Hepatocyte (in vitro differentiated cells): ENCODE data around the gene NANOG. TPM values are rescaled to one million over a fixed set of nuclear protein-coding genes. Genes with fewer than 3 reads are reported as not detected.
"Not testable (repeated sequence)": the region's sequence is repeated elsewhere in the genome, so short reads cannot be mapped to it uniquely, and the experiment has no call there.

ENCODE experiments used
- DNase-seq: peaks from one replicate; pipeline ENCODE4 v3.0.0-alpha.2; 2016; ENCODE audit warnings: low spot score
- H2AFZ ChIP-seq: fragments of 200-600 bp; sonication (generic); 2 replicates; pipeline ENCODE4 v1.6.0; 2016; ENCODE audit warnings: antibody characterized with exemption, mild to moderate bottlenecking
- H3K27ac ChIP-seq: fragments of 200-600 bp; sonication (generic); 2 replicates; pipeline ENCODE4 v1.5.1; 2016; ENCODE audit warnings: mild to moderate bottlenecking
- H3K27me3 ChIP-seq: fragments of 200-600 bp; sonication (generic); 2 replicates; pipeline ENCODE4 v1.6.1; 2016
- H3K36me3 ChIP-seq: fragments of 200-600 bp; sonication (generic); replicated peaks from 2 replicates; pipeline ENCODE4 v1.5.1; 2016; ENCODE audit warnings: low read depth; ENCODE audit not compliant: insufficient read depth
- H3K4me1 ChIP-seq: fragments of 200-600 bp; sonication (generic); 2 replicates; pipeline ENCODE4 v1.5.1; 2016; ENCODE audit warnings: mild to moderate bottlenecking, moderate library complexity; ENCODE audit not compliant: insufficient read depth
- H3K4me2 ChIP-seq: fragments of 200-600 bp; sonication (generic); 2 replicates; pipeline ENCODE4 v1.6.0; 2016
- H3K4me3 ChIP-seq: fragments of 200-600 bp; sonication (generic); 2 replicates; pipeline ENCODE4 v1.5.1; 2016; ENCODE audit warnings: mild to moderate bottlenecking
- H3K79me2 ChIP-seq: fragments of 200-600 bp; sonication (generic); 2 replicates; pipeline ENCODE4 v1.6.0; 2017; ENCODE audit warnings: mild to moderate bottlenecking
- H3K9me2 ChIP-seq: fragments of 200-600 bp; sonication (generic); replicated peaks from 2 replicates; pipeline ENCODE4 v1.6.0; 2017; ENCODE audit warnings: mild to moderate bottlenecking; ENCODE audit not compliant: insufficient read depth
- H3K9me3 ChIP-seq: fragments of 200-600 bp; sonication (generic); 2 replicates; pipeline ENCODE4 v1.5.1; 2016; ENCODE audit warnings: low read depth, mild to moderate bottlenecking
- H4K20me1 ChIP-seq: fragments of 200-600 bp; sonication (generic); 2 replicates; pipeline ENCODE4 v1.6.0; 2016; ENCODE audit warnings: mild to moderate bottlenecking; ENCODE audit not compliant: insufficient read depth, poor library complexity, severe bottlenecking
- CTCF ChIP-seq: fragments of 200-600 bp; sonication (generic); IDR thresholded peaks from 2 replicates; pipeline ENCODE4 v1.5.1; 2016; ENCODE audit warnings: antibody characterized with exemption, mild to moderate bottlenecking; ENCODE audit not compliant: poor library complexity
- EZH2 ChIP-seq: fragments of 200-600 bp; sonication (generic); IDR thresholded peaks from 2 replicates; pipeline ENCODE4 v1.6.1; 2016; ENCODE audit warnings: antibody characterized with exemption, mild to moderate bottlenecking, borderline replicate concordance
- EZH2phosphoT487 ChIP-seq: fragments of 200-600 bp; sonication (generic); IDR thresholded peaks from one replicate; pipeline ENCODE4 v1.6.1; 2018; ENCODE audit warnings: antibody characterized with exemption, mild to moderate bottlenecking, low read depth, moderate library complexity; ENCODE audit not compliant: unreplicated experiment, severe bottlenecking
- WGBS: methylation state at CpG from one replicate; pipeline ENCODE4 v1.1.6; 2016; ENCODE audit warnings: low lambda C conversion rate; ENCODE audit errors: missing lambda C conversion rate; 5-methylcytosine and 5-hydroxymethylcytosine counted together
- polyA plus RNA-seq: library from polyadenylated mRNA; unstranded; fragments of >200 nt; fragmentation: Nextera tagmentation; extraction: Ambion mirVana; gene quantifications from 2 replicates; pipeline ENCODE4 v1.2.1, GENCODE V29; 2016
- total RNA-seq: library from RNA; depleted of rRNA; stranded (reverse); fragments of >200 nt; gene quantifications from 2 replicates; pipeline ENCODE4 v1.2.3, GENCODE V29; 2014

The NANOG gene
- total RNA-seq (1.9 and 2.1 TPM in 2 replicates), polyA plus RNA-seq (0.06 and 0.10 TPM in 2 replicates)

DNA sequence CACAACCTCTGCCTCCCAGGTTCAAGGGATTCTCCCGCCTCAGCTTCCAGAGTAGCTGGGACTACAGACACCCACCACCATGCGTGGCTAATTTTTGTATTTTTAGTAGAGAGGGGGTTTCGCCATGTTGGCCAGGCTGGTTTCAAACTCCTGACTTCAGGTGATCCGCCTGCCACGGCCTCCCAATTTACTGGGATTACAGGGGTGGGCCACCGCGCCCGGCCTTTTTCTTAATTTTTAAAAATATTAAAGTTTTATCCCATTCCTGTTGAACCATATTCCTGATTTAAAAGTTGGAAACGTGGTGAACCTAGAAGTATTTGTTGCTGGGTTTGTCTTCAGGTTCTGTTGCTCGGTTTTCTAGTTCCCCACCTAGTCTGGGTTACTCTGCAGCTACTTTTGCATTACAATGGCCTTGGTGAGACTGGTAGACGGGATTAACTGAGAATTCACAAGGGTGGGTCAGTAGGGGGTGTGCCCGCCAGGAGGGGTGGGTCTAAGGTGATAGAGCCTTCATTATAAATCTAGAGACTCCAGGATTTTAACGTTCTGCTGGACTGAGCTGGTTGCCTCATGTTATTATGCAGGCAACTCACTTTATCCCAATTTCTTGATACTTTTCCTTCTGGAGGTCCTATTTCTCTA, at the start of gene NANOG:
Gene NANOG, plus strand, starts transcription at position 519 of the 645 bp plus-strand sequence. CDS start 213 bp downstream, outside the sequence.
- H2AFZ ChIP-seq, H3K4me2 ChIP-seq, H4K20me1 ChIP-seq, H3K4me1 ChIP-seq, DNase-seq, H3K9me2 ChIP-seq, H3K79me2 ChIP-seq, H3K9me3 ChIP-seq, H3K27ac ChIP-seq, H3K4me3 ChIP-seq, H3K36me3 ChIP-seq: not testable (repeated sequence)
- 63% methylated on average over 13 of the region's 13 CpGs for WGBS
- H3K27me3 ChIP-seq = peaks cover 19% of the 10 kb centered on the region

- Histone ChIP-seq H3K9me3 (no peaks in the 10 kb centered on the region), H3K4me1 (no peaks in the 10 kb centered on the region), H3K79me2 (no peaks in the 10 kb centered on the region), H3K4me2 (no peak within 1 kb of the TSS), H4K20me1 (no peaks in the 10 kb centered on the region), H3K27ac (no peak within 1 kb of the TSS), H3K9me2 (no peaks in the 10 kb centered on the region), H3K4me3 (no peak within 1 kb of the TSS), H2AFZ (no peak within 1 kb of the TSS), H3K27me3 (no peaks in the 10 kb centered on the region), H3K36me3 (no peaks in the 10 kb centered on the region)
- TF ChIP-seq EZH2 (no peak), EZH2phosphoT487 (no peak), CTCF (no peak)
- WGBS = 81% methylated on average over 5 of the region's 5 CpGs
- no peak for DNase-seq
Measured at GRCh38 chr12:7747246-7747645, 42.0 kb upstream of the NANOG start, which contains the start of gene CLEC4C. Gene CLEC4C, minus strand, starts transcription at chr12:7747375. Its CDS starts 27 bp downstream, at chr12:7747348.

DNA sequence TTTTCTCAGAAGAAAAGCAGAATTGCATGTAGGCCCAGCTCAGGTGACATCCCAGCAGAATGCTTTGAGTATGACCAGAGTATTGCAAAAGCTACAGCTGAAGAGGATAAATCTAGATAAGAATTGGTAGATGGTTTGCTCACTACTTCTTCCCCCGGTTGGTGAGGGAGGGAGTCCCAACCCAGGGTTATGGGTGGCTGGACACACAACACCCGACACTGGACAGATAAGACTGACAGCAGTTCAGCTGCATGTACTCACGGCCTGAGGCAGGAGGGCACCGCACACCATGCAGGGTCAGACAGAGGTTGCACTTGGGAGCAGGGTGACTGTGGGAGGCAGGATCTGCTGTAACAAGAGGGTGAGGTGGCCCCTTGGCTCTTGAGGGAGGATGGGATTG, 40.4 kb upstream of the NANOG start:
- no peak overlapping the region for H3K4me2 ChIP-seq
- DNase-seq = no peak
- H4K20me1 ChIP-seq = no peaks in the 10 kb centered on the region
- H3K9me3 ChIP-seq = no peaks in the 10 kb centered on the region
- WGBS = 20% methylated on average over 4 of the region's 4 CpGs
- H3K27me3 ChIP-seq = no peaks in the 10 kb centered on the region
- TF ChIP-seq EZH2 (no peak), EZH2phosphoT487 (no peak), CTCF (no peak)
- H3K4me3 ChIP-seq = no peak overlapping the region
- H3K79me2 ChIP-seq = no peaks in the 10 kb centered on the region
- no peaks in the 10 kb centered on the region for H3K36me3 ChIP-seq
- H3K4me1 ChIP-seq = no peaks in the 10 kb centered on the region
- H3K27ac ChIP-seq = no peak overlapping the region
- no peak overlapping the region for H2AFZ ChIP-seq
- no peaks in the 10 kb centered on the region for H3K9me2 ChIP-seq

- H3K4me3 ChIP-seq = no peak overlapping the region
Measured at GRCh38 chr12:7749442-7749841, 39.8 kb upstream of the NANOG start.

More at GRCh38 chr12:7749442-7749841, 39.8 kb upstream of the NANOG start:
- no peak for DNase-seq
- H3K79me2 ChIP-seq = no peaks in the 10 kb centered on the region
- WGBS = 88% methylated on average over 8 of the region's 8 CpGs
- H4K20me1 ChIP-seq = no peaks in the 10 kb centered on the region
- no peaks in the 10 kb centered on the region for H3K9me2 ChIP-seq
- H3K27me3 ChIP-seq = no peaks in the 10 kb centered on the region
- no peaks in the 10 kb centered on the region for H3K9me3 ChIP-seq
- no peak overlapping the region for H3K4me2 ChIP-seq
- no peak overlapping the region for H3K27ac ChIP-seq
- no peak overlapping the region for H2AFZ ChIP-seq
- no peak for TF ChIP-seq CTCF
- no peak for TF ChIP-seq EZH2
- no peaks in the 10 kb centered on the region for H3K4me1 ChIP-seq
- H3K36me3 ChIP-seq = no peaks in the 10 kb centered on the region
